Inflammatory macrophage treated with lipopolysaccharide for 4 hours (primary cell): ENCODE measurements around the gene HDLBP.
A peak's percentile ranks its signal among the peaks of the same experiment; 100 is the strongest.

ENCODE experiments used
- DNase-seq: peaks from one replicate; pipeline ENCODE4 v3.0.0-alpha.2; 2020

The HDLBP gene

DNA sequence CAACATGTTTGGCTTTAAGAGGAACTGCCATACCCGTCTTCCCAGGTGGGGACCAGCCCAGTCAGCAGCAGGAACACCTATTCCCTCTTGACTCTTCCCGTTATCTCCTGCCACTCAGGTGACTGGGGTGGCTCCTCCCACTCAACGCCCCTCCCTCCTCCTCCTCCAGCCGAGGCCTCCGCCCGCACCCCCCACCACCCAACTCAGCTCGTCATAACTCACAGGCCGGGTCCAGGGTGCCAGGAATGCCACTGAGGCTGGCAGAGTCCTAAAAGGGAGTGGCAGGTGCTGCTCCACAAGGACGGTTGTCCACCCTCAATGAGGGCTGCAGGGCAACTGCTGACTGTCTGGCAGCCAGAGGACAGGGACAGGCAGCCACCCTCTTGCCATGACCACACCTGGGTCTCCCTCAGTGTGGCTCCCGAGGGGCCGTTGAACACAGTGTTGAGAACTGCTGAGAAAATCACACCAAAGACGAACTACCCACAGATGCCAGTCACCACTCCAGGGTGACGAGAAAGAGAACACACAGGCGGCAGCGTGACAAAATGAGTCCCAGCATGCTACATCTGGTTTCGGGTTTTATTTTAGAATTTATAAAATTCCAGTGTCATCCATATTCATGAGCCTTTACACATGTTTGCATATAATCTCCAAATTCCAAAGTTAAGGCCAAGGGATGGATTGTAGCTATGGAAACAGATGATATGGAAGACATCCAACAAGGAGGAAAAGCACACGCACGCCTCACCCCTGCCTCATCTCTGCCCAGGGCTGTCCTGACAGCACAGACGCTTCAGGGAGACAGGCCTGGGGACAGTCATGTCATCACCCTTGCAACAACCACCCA is 88.5 kb downstream of the HDLBP start:
- no peak for DNase-seq

DNA sequence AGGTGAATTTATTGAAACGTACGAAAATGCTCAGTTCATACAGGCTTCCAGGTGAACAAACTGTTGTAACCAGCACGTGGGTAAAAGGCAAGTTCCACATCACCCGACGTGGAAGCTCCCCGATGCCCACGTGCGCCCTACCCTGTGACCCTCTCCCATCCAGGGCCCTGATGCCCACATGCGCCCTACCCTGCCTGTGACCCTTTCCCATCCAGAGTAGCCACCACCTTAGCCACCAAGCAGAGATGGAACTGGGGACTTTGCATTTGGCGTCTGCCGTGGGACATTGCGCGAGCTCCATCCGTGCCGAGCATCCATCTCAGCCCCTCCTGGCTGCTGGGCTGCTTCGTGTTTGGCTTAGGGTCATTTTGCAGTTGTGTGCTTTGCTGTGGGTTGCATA is 89.5 kb downstream of the HDLBP start:
- DNase-seq: no peak

DNA sequence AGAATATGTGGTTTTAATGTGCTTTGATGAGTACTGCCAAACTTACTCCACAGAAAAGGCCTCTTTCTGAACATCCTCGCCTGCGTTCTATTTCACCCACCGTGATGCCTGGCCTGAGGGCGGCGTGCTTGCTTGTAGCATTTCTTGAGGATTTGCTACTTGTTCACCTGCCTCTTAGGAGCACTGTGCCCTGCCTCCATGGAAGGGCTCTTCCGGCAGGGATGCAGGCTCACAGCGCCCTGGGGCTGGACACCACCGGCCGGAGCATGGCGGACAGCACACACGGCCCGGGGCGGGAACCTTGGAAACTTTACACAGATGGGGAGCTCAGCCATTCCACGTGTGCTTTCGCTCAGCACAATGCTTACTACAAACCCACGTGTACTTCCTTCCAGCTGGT is 89.9 kb downstream of the HDLBP start:
- DNase-seq: no peak

GRCh38 chr2:241224851-241225438 is 90.5 kb downstream of the HDLBP start:
- no peak for DNase-seq

DNA sequence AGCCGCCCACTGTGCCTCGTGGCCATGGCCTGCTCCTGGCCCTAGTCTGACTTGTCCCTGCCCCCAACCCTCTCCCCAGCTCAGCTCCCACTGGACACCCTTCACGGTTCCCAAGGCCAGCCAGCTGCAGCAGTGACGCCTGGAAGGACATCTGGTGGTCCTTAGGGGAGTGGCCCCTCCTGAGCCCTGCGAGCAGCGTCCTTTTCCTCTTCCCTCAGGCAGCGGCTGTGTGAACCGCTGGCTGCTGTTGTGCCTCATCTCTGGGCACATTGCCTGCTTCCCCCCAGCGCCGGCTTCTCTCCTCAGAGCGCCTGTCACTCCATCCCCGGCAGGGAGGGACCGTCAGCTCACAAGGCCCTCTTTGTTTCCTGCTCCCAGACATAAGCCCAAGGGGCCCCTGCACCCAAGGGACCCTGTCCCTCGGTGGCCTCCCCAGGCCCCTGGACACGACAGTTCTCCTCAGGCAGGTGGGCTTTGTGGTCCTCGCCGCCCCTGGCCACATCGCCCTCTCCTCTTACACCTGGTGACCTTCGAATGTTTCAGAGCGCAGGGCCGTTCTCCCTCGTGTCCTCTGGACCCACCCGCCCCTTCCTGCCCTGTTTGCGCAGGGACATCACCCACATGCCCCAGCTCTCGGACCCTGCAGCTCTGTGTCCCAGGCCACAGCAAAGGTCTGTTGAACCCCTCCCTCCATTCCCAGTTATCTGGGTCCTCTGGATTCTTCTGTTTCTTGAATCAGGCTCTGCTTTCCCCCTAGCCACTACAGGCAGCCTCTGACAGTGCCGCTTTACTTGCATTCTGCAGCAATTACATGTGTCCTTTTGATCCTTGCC is 91.2 kb downstream of the HDLBP start:
- peak; percentile 2 for DNase-seq

DNA sequence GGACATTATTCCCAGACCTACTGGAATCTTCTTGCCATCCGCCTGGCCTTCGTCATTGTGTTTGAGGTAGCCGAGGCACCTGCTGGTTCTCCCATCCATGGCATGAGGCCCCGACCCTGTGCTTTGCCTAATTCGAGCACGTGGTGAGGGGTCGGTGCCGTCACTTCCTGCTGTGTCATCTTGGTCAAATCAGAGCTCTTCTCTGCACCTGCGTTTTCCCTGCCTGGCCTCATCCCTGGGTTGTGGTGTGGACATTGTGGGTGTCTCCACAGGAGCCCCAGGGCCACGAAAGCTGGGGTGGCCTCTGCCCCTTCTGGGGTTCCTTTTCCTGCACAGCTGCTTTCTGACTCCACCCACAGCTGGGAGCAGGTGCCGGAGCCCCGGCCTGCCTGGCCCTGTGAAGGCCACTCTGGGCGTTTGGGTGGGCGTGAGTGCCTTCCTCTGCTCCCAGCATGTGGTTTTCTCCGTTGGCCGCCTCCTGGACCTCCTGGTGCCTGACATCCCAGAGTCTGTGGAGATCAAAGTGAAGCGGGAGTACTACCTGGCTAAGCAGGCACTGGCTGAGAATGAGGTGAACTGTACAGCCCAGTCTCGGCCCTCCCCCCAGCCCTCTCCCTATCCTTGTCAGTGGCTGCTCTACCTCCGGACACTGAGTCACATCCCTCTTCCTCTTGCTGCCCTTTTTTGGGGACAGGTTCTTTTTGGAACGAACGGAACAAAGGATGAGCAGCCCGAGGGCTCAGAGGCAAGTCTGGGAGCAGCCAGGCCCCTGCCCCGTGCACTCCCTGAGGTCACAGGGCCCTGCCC is 92.1 kb downstream of the HDLBP start:
- no peak for DNase-seq

DNA sequence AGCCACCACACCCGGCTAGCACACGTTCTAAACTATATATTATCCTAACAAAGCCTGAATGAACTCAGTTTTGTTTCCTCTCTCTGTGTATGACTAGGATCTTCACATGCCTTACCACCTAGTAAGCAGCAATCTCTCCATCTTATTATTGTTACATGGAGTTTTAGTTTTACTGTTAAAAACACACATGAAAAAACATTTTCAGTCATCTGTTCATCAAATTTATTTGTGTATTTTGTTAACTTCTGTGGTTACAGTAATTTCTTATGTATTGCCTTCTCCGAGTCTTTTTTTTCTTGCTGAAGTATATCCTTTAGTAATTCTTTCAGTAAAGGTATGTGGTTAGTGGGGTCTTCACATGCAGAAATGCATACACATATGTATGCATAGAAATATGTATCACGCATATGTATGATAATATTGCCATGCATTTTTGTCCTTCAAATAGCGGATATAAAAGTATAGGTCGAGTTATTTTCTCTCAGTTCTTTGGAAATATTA is 95.6 kb downstream of the HDLBP start:
- DNase-seq: no peak

GRCh38 chr2:241219030-241219382 is 96.5 kb downstream of the HDLBP start:
- DNase-seq: no peak

- peak; percentile 53 for DNase-seq
Measured at GRCh38 chr2:241218131-241219029, 97.1 kb downstream of the HDLBP start.

- peak; percentile 39 for DNase-seq
Measured at GRCh38 chr2:241217320-241218031, 98.0 kb downstream of the HDLBP start.

DNA sequence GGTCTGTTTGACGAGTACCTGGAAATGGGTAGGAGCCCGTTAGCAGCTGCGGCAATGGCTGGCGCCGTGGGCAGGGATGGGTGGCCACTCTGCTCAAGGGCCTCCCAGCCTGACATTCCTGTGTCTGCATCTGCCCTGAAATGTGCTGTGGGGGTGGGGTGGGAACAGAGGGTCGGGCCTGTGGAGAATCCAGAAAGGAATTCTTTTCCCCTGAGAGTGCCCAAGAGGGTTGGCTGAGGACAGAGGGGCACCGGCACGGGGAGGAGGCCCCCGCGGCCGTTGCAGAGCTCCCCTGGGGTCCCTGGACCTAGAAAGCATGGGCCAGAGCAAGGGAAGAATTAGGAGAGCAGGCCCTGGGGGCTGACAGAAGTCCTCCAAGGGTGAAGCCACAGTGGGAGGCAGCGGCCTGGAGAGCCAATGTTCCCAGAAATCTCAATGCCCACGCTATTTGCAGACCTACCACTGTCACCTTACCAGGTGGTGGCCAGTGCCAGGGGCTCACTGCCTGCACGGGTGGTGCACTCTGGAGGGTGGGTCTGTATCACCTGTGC is 99.2 kb downstream of the HDLBP start:
- DNase-seq: no peak

DNA sequence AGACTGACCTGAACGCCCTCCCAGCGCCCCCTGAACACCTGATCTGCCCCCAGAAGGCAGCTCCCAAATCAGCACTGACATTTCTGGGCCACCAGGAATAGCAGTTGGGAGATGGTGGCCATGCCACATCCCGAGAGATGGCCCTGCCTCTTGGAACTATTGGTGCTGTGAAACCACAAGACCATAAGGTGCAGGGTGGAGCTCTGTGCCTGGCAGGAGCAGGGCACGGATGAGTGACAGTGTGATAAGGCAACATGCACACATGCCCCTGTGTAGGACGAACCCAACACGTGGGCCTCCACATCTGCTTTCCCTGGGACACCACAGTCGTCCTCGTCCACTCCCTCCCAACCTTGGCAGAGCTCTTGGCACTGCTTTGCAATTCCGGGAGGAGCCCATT is 100.1 kb downstream of the HDLBP start:
- DNase-seq: no peak

GRCh38 chr2:241214766-241215165 is 100.7 kb downstream of the HDLBP start:
- DNase-seq: no peak

DNA sequence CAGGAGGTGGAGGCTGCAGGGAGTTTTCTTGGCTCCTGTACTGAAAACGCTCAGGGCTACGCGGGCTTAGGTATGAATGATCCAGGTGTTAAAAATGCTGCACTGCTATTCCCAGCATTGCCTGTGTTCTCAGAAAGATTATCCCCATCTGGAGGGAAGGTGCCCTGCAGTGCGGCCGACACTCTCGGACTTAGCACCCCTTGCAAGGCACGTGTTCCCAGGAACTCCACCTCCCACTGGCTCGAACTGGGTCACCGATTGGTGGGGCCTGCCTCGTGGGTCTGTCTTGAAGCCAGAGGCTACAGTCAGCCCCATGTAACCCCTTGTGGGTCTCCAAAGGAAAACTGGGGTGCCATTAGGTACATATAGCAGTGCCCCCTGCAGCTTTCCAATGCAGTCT is 101.3 kb downstream of the HDLBP start:
- DNase-seq: no peak

GRCh38 chr2:241213567-241213966 is 101.9 kb downstream of the HDLBP start:
- DNase-seq: no peak

DNA sequence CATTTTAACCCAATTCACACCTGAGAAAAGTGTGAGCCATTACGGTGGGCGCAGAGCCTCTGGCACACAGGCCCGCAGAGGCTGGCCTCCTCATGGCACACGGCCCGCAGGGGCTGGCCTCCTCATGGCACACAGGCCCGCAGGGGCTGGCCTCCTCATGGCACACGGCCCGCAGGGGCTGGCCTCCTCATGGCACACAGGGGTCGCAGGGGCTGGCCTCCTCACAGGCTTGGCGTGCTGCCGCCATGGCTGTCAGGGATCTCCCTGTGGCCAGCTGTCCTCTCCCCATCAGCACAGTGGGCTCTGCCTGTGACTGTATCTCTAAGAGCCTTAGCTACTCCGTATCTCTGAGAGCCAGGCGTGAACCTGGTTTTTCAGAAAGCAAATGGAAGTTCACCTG is 102.4 kb downstream of the HDLBP start:
- DNase-seq: no peak

DNA sequence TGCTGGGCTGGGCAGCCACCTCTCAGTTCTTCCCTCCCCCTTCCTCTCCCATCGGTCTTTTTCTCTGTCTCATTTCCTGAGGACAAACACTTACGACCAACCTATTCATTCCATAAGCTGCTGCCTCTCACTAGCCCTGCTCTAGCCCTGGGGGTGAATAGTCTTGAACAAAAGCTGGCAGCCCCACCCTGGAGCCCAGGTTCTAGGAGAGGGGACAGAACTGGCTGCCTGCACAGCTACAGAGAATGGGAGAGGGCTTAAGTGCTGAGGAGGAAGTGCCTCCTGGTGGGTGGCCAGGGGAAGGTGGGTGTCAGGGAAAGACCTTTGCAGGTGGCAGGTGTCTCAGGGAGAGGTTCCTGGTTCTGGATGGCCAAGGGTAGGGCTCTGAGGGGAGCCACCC is 104.2 kb downstream of the HDLBP start:
- no peak for DNase-seq

GRCh38 chr2:241209271-241209670 is 106.2 kb downstream of the HDLBP start:
- DNase-seq: no peak

DNA sequence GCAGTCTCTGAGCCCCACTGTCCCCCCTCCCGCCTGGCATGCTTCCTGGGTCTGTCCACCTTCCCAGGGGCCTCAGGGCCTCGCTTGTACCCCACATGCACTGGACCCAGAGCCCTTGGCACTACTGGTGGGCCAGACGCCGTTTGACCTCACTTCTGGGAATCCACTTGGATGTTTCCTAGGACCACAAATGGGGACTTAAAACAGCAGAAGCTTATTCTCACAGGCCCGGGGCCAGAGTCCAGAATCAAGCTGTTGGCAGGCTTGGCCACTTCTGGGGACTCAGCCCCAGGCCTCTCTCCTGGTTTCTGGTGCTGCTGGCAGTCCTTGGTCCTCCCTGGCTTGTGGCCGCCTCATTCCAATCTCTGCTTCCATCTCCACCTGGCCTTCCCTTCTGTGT is 107.4 kb downstream of the HDLBP start:
- no peak for DNase-seq

DNA sequence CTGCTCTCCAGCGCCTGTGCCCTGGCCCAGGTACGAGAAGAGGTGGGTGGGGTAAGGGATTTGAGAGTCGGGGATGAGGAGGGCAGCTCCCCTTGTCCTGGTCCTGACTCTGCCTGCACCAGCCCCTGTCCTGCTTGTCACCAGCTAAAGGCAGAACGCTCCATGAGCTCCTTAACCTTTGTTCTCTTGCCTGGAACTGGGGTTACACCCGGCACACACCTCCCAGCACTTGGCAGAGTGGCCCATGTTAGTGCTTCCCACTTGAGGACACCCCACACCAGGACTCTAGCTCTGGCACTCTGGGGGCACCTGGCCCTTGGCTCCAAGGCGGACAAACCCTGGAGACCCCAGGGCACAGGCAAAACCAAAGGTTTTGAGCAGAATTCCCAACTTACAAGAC is 107.8 kb downstream of the HDLBP start:
- DNase-seq: no peak

- DNase-seq: no peak
Measured at GRCh38 chr2:241207151-241207550, 108.3 kb downstream of the HDLBP start.
